Measurements from ENCODE around the gene EPS8L2. TPM values are rescaled to one million over a fixed set of nuclear protein-coding genes. Genes with fewer than 3 reads are reported as not detected.

The EPS8L2 gene
- total RNA-seq, 1 experiment from 2014 or later, result 92.8 TPM

- no peak overlapping the region for H3K14ac ChIP-seq (ENCODE audit: insufficient read depth, low read length)
- H2BK5ac ChIP-seq (ENCODE audit: insufficient read length, low read length), result no peak overlapping the region
- H4K91ac ChIP-seq (ENCODE audit: insufficient read length, low read depth, low read length), result no peak overlapping the region
- no peaks in the 10 kb centered on the region for H3K9me3 ChIP-seq (ENCODE audit: control insufficient read depth, low read depth, low read length)
- no peak overlapping the region for H3K4me2 ChIP-seq (ENCODE audit: insufficient read depth, insufficient read length, low read length)
- H4K8ac ChIP-seq (replicated peaks; ENCODE audit: insufficient read length, low read depth, low read length), result no peak overlapping the region
- no peak overlapping the region for H2AK5ac ChIP-seq (ENCODE audit: insufficient read length, low read length)
- H3K4ac ChIP-seq (ENCODE audit: low read depth, low read length), result no peak overlapping the region
- H2BK120ac ChIP-seq (ENCODE audit: low read depth, low read length, poor library complexity, severe bottlenecking), result no peak overlapping the region
- no peak overlapping the region for H3K56ac ChIP-seq (ENCODE audit: insufficient read length, low read depth, low read length)
- no peak overlapping the region for H3K23ac ChIP-seq (ENCODE audit: insufficient read length, low read depth, low read length)
- WGBS (ENCODE audit: extremely low coverage, insufficient read length, low lambda C conversion rate), result no CpG with 5 or more reads among the region's 33 CpGs
- no peak overlapping the region for H3K18ac ChIP-seq (ENCODE audit: insufficient read length, low read depth, low read length)
- H3K9me3 Mint-ChIP-seq, result no peaks in the 10 kb centered on the region
- H3K36me3 Mint-ChIP-seq (ENCODE audit: insufficient read depth in 1 of 3, low read depth in 3 of 3), result peaks cover 0 to 8% (median 0%) of the 10 kb centered on the region in 3 experiments; a peak in 3 of 7 replicates
- H3K27me3 Mint-ChIP-seq (ENCODE audit: low read depth), result no peaks in the 10 kb centered on the region
- no peaks in the 10 kb centered on the region for H3K79me1 ChIP-seq (ENCODE audit: insufficient read depth, low read depth, low read length, poor library complexity, severe bottlenecking)
- no peaks in the 10 kb centered on the region for H3K27me3 ChIP-seq (ENCODE audit: insufficient read depth, low read length)
- H3K9ac ChIP-seq (ENCODE audit: extremely low read depth, insufficient read length, low read length), result no peak overlapping the region
- no peak overlapping the region for H2BK15ac ChIP-seq (ENCODE audit: low read depth, low read length)
- H3K23me2 ChIP-seq (ENCODE audit: insufficient read length, low read depth, low read length, poor library complexity, severe bottlenecking), result peaks cover 7% of the 10 kb centered on the region
- no peak for TF ChIP-seq CTCF (conservative IDR thresholded peaks at IDR 0.05)
- no peaks in the 10 kb centered on the region for H3K79me2 ChIP-seq (ENCODE audit: insufficient read depth, low read length)
- H2AFZ ChIP-seq (ENCODE audit: low read length), result no peak overlapping the region
- H3K27ac Mint-ChIP-seq, result no peak overlapping the region
- H2BK20ac ChIP-seq (ENCODE audit: low read depth, low read length, poor library complexity, severe bottlenecking), result no peak overlapping the region
- H3K27ac ChIP-seq (ENCODE audit: insufficient read length, low read depth, low read length), result no peak overlapping the region
- no peaks in the 10 kb centered on the region for H3K4me1 ChIP-seq (ENCODE audit: insufficient read depth, low read length)
- no peak overlapping the region for H3K4me3 Mint-ChIP-seq
- no peak overlapping the region for H2BK12ac ChIP-seq (ENCODE audit: insufficient read length, low read depth, low read length)
- H3K4me1 Mint-ChIP-seq, result peaks cover 5 to 25% of the 10 kb centered on the region in 2 experiments; a peak in 3 of 4 replicates
- H4K5ac ChIP-seq (ENCODE audit: insufficient read length, low read depth, low read length), result no peak overlapping the region
- H4K20me1 ChIP-seq (ENCODE audit: control insufficient read depth, insufficient read depth, insufficient read length), result no peaks in the 10 kb centered on the region
- H3T11ph ChIP-seq (ENCODE audit: low read length), result no peak overlapping the region
- peak; percentile 36 for DNase-seq
These were observed 15.8 kb downstream of the EPS8L2 start for GRCh38 chr11:721741-722345.
